Stimulated activated CD8-positive, alpha-beta memory T cell treated with anti-CD3 and anti-CD28 coated beads, Interleukin-4, amount 100 ng/mL, for 48 hours (primary cell): ENCODE results near the gene SLC12A3.

Experiments
- DNase-seq: peaks from one replicate; pipeline ENCODE4 v3.0.0-alpha.2; 2020

Gene SLC12A3

DNA sequence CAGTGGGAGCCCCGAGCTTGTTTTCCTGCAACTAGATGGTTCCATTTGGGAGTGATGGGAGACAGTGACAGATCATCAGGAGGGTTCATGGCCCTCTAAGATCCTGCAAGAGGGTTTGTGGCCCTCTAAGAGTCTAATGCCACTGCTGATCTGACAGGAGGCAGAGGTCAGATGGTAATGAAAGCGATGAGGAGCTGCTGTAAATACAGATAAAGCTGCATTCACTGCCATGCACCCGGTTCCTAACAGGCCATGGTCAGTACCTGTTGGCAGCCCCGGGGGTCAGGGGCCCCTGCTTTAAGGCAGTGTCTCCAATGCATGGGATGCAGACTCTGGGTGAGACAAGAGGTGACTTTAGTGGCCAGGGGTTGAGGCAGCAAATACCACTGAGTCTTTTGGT, 30.8 kb downstream of the SLC12A3 start:
- no peak for DNase-seq

GRCh38 chr16:56896244-56896643, 31.2 kb downstream of the SLC12A3 start:
- DNase-seq: no peak

GRCh38 chr16:56897026-56897799, 32.2 kb downstream of the SLC12A3 start:
- no peak for DNase-seq

GRCh38 chr16:56898847-56899246, 33.8 kb downstream of the SLC12A3 start:
- no peak for DNase-seq

DNA sequence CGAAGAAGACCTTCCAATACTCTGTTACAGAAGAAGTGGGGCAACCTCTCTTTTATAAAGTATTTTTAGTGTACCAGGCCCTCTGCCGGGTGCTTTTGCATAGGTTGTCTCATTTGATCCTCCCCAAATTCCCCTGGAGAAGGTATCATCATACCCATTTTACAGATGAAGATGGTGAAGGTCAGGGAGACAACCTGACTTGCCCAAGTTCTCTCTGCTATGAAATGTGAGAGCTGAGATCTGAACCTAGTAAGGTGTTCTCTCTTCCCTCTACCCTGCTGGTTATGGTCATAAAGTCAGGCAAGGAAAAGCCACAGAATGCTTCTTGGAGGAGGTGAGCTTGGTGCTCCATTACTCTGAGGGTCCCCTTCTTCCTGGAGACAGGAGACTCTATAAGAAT, 38.9 kb downstream of the SLC12A3 start:
- DNase-seq: no peak

- DNase-seq: no peak
Measured at GRCh38 chr16:56907401-56907800, 42.4 kb downstream of the SLC12A3 start.

DNA sequence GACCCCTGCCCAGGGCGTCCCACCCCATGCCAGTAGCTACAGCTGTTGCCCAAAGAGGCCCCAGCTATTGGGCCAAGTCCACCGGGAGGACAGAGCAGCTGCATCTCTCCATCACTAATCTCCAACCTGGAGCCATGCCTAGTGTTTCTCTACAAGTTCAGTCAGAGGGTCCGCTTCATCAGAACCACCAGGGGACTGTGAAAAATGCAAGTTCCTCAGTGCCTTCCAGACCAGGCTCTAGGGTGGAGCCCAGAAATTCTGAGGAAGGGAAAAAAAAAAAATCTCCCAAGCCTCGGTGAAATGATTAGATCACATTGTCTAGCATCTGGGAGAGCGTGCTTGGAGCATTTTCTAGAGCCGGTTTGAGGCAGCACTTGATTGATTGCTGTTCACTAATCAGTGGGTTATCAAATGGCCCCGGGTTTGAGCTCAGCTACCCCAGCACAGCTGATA, 44.5 kb downstream of the SLC12A3 start:
- DNase-seq: no peak

- no peak for DNase-seq
Measured at GRCh38 chr16:56910112-56910511, 45.1 kb downstream of the SLC12A3 start.

DNA sequence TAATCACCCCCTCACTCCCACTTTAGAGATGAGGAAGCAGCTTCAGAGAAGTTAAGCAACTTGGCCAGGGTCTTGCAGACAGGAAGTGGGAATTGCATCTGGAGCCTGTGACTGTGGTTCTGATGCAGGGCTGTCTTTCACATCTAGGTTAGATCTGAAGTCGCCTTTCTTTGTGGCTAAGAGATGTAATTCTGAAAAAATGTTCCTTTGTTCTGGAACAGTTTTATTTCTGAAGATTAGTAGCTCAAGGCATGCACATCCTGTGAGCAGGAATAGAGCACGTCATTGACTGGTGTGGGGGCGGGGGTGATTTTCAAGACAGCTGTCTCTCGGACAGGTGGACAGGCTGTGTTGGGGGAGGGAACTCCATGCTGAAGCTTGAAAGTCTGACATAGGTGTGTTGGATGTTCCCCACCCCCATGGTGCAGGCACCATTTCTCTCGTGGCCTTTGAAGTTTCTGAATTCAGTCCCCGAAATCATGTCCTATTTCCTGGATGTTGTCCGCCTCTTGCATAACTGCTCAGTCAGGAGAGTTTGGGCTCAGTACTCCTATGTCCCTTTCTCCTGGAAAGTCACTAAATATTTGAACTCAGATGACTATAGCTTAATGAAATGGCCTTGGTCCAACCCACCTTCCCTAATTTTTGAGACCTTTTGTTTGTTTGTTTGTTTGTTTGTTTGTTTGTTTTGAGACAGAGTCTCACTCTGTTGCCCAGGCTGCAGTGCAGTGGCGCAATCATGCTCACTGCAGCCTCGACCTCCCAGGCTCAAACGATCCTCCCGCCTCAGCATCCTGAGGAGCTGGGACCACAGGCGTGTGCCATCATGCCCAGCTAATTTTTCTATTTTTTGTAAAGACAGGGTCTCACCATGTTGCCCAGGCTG, 45.9 kb downstream of the SLC12A3 start:
- DNase-seq: peak; percentile 60

- DNase-seq: no peak
Measured at GRCh38 chr16:56911771-56912571, 47.0 kb downstream of the SLC12A3 start.

- DNase-seq: no peak
Measured at GRCh38 chr16:56912746-56913708, 48.0 kb downstream of the SLC12A3 start.

GRCh38 chr16:56914896-56915295, 49.9 kb downstream of the SLC12A3 start:
- no peak for DNase-seq

DNA sequence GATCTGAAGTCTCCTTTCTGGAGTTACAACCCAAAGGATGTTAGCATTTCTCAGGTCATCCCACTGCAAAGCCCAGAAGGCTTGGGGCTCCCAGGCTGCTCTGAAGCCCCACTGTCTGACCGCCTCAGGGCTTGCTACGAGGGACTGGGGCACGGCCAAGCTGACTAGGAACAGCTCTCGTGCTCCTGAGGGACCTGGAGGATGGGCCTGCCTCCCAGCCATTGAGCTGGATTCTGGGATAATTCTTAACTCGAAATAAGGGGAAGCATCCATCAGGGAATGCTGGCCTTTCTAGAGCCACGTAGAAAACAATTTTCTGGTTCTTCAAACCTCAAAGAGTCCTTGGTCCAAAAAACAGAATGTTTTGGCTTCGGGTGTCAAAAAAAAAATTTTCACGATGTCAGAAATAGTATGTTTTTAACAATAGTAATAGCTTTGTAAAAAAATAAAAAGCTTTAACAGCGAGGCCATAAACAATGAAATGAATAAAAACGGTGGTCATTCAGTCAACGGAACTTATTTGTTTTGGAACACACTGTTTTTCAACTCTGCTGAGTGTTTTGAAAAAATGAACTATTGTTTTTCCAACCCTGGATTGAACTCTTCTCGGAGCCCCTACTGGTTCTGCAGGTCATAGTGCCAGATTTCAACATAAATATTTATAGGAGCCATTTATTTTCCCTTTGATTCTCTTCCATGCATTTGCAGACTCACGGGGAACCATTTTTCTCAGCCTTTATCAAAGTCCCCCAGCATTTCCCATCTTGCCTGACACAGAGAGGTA, 50.5 kb downstream of the SLC12A3 start:
- no peak for DNase-seq

DNA sequence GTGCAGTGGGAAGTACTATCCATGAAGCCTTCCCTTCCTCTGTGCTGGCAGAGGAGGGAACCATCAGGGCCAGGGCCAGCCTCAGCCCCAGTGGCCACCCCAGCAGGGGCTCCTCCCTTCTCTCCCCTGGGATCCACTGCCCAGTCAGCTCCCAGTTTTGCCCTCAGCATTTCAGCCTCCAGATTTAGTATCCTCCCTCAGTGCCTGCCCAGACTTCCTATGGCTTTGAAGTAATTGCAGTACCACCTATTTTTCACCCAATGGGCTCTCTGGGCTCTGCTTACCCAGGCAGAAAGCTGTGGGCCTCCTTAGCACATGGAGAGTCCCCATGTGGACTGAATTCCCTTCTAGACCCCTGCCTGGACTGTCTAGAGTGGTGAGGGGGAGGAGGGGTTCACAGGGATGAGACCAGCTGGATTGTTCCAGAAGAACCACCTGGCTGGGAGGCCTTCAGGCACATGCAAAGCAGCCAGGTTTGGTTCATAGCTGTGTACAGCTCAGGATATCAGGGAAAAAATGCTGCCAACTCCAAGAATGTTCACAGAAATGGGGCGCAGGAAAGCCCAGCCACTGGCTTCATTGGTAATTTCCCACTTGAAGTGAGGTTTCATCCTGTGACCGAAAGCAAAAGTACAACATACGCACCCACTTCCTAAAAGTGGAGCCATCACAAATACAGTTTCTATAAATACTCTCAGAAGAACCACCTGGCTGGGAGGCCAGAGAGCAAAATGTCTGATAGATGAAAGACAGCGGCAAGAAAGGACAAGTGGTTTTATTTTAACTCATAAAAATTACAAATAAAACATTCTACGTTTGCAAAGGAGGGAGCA, 51.8 kb downstream of the SLC12A3 start:
- DNase-seq: peak; percentile 40

- DNase-seq: no peak
Measured at GRCh38 chr16:56918467-56919012, 53.5 kb downstream of the SLC12A3 start.

GRCh38 chr16:56919099-56919800, 54.2 kb downstream of the SLC12A3 start:
- DNase-seq: no peak

GRCh38 chr16:56921571-56921970, 56.6 kb downstream of the SLC12A3 start:
- no peak for DNase-seq

- no peak for DNase-seq
Measured at GRCh38 chr16:56923481-56924091, 58.6 kb downstream of the SLC12A3 start.

GRCh38 chr16:56927471-56927870, 62.5 kb downstream of the SLC12A3 start:
- DNase-seq: no peak
